SU-DHL-6 (cell line): Measurements from ENCODE around the gene DHX35.
A peak's percentile ranks its signal among the peaks of the same experiment; 100 is the strongest.

ENCODE experiments used
- H2AFZ ChIP-seq: fragments of 200-600 bp; sonication (generic); 2 replicates; pipeline ENCODE4 v1.6.1; 2014; ENCODE audit warnings: low read depth, mild to moderate bottlenecking, moderate library complexity, mixed read lengths, antibody characterized with exemption, low read length; ENCODE audit not compliant: severe bottlenecking
- H3F3A ChIP-seq: fragments of 200-600 bp; shearing (Covaris generic); 2 replicates; pipeline ENCODE4 v1.6.0; 2016; ENCODE audit warnings: antibody characterized with exemption, mild to moderate bottlenecking; ENCODE audit not compliant: insufficient read depth
- H3K27ac ChIP-seq: fragments of 200-600 bp; sonication (generic); 2 replicates; pipeline ENCODE4 v1.5.1; 2016; ENCODE audit warnings: low read depth, mild to moderate bottlenecking, low read length, moderate library complexity, mixed read lengths
- H3K27me3 ChIP-seq: fragments of 200-600 bp; sonication (generic), shearing (Covaris generic); 2 replicates; pipeline ENCODE4 v1.6.0; 2014; ENCODE audit warnings: mild to moderate bottlenecking, low read length
- H3K36me3 ChIP-seq: fragments of 200-600 bp; sonication (generic); 2 replicates; pipeline ENCODE4 v1.6.1; 2014; ENCODE audit warnings: mild to moderate bottlenecking, low read length, mixed read lengths
- H3K4me2 ChIP-seq: fragments of 300-600, 200-600 bp; shearing (Covaris generic), sonication (generic); 2 replicates; pipeline ENCODE4 v1.6.0; 2014; ENCODE audit warnings: low read length, low read depth, mild to moderate bottlenecking; ENCODE audit not compliant: poor library complexity, severe bottlenecking
- H3K4me3 ChIP-seq: fragments of 200-600 bp; sonication (generic); 2 replicates; pipeline ENCODE4 v1.5.1; 2014; ENCODE audit warnings: antibody characterized with exemption, low read length, mild to moderate bottlenecking, mixed read lengths; ENCODE audit not compliant: insufficient read depth, poor library complexity, severe bottlenecking
- H3K79me2 ChIP-seq: fragments of 200-600 bp; sonication (generic); 2 replicates; pipeline ENCODE4 v1.6.1; 2014; ENCODE audit warnings: mild to moderate bottlenecking, low read length, moderate library complexity; ENCODE audit not compliant: insufficient read depth
- H3K9ac ChIP-seq: fragments of 200-600 bp; sonication (generic); 2 replicates; pipeline ENCODE4 v1.7.0; 2014; ENCODE audit warnings: mild to moderate bottlenecking, low read length
- H3K9me2 ChIP-seq: fragments of 200-600 bp; sonication (generic); replicated peaks from 2 replicates; pipeline ENCODE4 v1.6.1; 2014; ENCODE audit warnings: low read length; ENCODE audit not compliant: insufficient read depth
- H3K9me3 ChIP-seq: fragments of 200-600 bp; sonication (generic); 2 replicates; pipeline ENCODE4 v1.6.1; 2014; ENCODE audit warnings: low read length, mixed read lengths; ENCODE audit not compliant: insufficient read depth
- H4K20me1 ChIP-seq: fragments of 200-600 bp; sonication (generic); 2 replicates; pipeline ENCODE4 v1.6.1; 2014; ENCODE audit warnings: low read depth, mild to moderate bottlenecking, antibody characterized with exemption, low read length, moderate library complexity, mixed read lengths
- EZH2phosphoT487 ChIP-seq: fragments of 200-600 bp; sonication (generic), shearing (Covaris generic); conservative IDR thresholded peaks from 2 replicates; pipeline ENCODE4 v1.6.1; 2018; ENCODE audit warnings: mild to moderate bottlenecking, antibody characterized with exemption, low read length, moderate library complexity, mixed read lengths
- TF ChIP-seq, protein P1 (sequence below): fragments of 200-600 bp; sonication (generic); IDR thresholded peaks from one replicate; pipeline ENCODE4 v1.5.1; 2017; ENCODE audit warnings: antibody characterized with exemption, mild to moderate bottlenecking, low read length, moderate library complexity; ENCODE audit not compliant: insufficient read depth, poor library complexity, severe bottlenecking

Gene DHX35

DNA sequence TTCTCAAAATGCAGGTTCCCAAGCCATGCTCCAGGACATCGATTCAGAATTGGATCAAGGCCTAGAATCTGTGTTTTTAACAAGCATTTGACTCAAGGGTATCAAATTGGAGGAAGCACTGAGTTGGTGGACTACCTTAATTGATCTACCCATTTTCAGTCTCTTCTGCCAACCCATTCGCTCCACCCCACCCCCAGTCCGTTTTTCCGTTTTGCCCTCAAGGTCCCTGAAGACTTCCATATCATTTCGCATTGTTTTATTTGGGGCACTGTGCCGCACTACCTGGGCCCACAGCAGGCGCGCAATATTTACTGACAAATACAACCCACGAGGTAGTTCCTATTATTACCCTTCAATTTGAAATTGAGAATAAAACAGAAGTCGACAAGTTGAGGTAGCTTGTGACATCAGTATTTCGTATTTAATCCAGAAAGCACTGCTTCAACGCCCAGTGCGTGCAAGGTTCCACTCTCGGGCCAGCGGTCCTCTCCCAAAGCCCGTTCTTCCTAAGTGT is 557 bp upstream of the DHX35 start:
- H3K79me2 ChIP-seq, result peaks cover 48% of the 10 kb centered on the region
- peaks cover 24% of the 10 kb centered on the region for H3F3A ChIP-seq
- no peaks in the 10 kb centered on the region for H3K9me2 ChIP-seq
- H3K27me3 ChIP-seq, result no peaks in the 10 kb centered on the region
- H2AFZ ChIP-seq, result peak overlapping the region; percentile 88
- peak overlapping the region; percentile 92 for H3K9ac ChIP-seq
- no peak for TF ChIP-seq EZH2phosphoT487
- TF ChIP-seq, protein P1, sequence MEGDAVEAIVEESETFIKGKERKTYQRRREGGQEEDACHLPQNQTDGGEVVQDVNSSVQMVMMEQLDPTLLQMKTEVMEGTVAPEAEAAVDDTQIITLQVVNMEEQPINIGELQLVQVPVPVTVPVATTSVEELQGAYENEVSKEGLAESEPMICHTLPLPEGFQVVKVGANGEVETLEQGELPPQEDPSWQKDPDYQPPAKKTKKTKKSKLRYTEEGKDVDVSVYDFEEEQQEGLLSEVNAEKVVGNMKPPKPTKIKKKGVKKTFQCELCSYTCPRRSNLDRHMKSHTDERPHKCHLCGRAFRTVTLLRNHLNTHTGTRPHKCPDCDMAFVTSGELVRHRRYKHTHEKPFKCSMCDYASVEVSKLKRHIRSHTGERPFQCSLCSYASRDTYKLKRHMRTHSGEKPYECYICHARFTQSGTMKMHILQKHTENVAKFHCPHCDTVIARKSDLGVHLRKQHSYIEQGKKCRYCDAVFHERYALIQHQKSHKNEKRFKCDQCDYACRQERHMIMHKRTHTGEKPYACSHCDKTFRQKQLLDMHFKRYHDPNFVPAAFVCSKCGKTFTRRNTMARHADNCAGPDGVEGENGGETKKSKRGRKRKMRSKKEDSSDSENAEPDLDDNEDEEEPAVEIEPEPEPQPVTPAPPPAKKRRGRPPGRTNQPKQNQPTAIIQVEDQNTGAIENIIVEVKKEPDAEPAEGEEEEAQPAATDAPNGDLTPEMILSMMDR, result no peak
- H3K4me2 ChIP-seq, result peak overlapping the region; percentile 99
- H3K36me3 ChIP-seq, result no peaks in the 10 kb centered on the region
- H3K27ac ChIP-seq, result peak overlapping the region; percentile 76
- no peaks in the 10 kb centered on the region for H4K20me1 ChIP-seq
- H3K4me3 ChIP-seq, result peak overlapping the region; percentile 79
- no peaks in the 10 kb centered on the region for H3K9me3 ChIP-seq

GRCh38 chr20:38962928-38963401 is 821 bp downstream of the DHX35 start:
- Histone ChIP-seq H3K27me3 (no peaks in the 10 kb centered on the region), H3K27ac (peak overlapping the region; percentile 74), H4K20me1 (no peaks in the 10 kb centered on the region), H3K79me2 (peaks cover 60% of the 10 kb centered on the region), H3K9ac (peak overlapping the region; percentile 92), H3K9me2 (no peaks in the 10 kb centered on the region), H3K4me2 (peak overlapping the region; percentile 77), H3F3A (peaks cover 10% of the 10 kb centered on the region; the same call in 1 of the 2 replicates), H3K36me3 (no peaks in the 10 kb centered on the region), H2AFZ (peak overlapping the region; percentile 49), H3K9me3 (no peaks in the 10 kb centered on the region), H3K4me3 (peak overlapping the region; percentile 88)
- TF ChIP-seq, protein P1, result no peak
- no peak for TF ChIP-seq EZH2phosphoT487

DNA sequence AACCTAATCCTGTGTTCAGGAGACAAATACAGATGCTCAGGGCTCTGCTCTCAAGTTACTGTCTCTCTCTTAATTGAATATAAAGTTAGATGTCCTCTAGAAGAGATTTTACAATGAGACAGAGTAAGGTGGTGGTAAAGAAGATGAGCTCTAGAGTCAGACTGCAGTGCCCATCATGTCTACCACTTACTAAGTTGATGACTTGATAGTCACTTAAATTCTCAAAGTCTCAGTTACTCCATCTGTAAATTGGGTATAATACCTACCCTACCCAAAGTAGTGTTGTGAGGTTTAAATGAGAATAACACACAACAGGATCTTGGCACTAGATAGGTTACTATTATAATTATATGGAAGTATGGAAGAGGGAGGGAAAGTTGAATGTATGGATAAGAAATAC is 1.6 kb downstream of the DHX35 start:
- no peak overlapping the region for H3K4me3 ChIP-seq
- no peak overlapping the region for H2AFZ ChIP-seq
- TF ChIP-seq EZH2phosphoT487, result no peak
- TF ChIP-seq, protein P1, result no peak
- H3K79me2 ChIP-seq, result peaks cover 60% of the 10 kb centered on the region
- H3K36me3 ChIP-seq, result no peaks in the 10 kb centered on the region
- peak overlapping the region; percentile 92; the same call in 1 of the 2 replicates for H3K9ac ChIP-seq
- H3K27me3 ChIP-seq, result no peaks in the 10 kb centered on the region
- H3K9me2 ChIP-seq, result no peaks in the 10 kb centered on the region
- peak overlapping the region; percentile 77 for H3K4me2 ChIP-seq
- H4K20me1 ChIP-seq, result no peaks in the 10 kb centered on the region
- no peaks in the 10 kb centered on the region for H3K9me3 ChIP-seq
- H3K27ac ChIP-seq, result no peak overlapping the region
- peaks cover 7% of the 10 kb centered on the region; the same call in 1 of the 2 replicates for H3F3A ChIP-seq
